Calu3 (cell line): Measurements from ENCODE around the gene AURKB. TPM values are rescaled to one million over a fixed set of nuclear protein-coding genes. Genes with fewer than 3 reads are reported as not detected.

Experiments used
- BruUV-seq: library from RNA; stranded (reverse); fragments of 400-500 nt; replicated peaks from 2 replicates; lab custom pipeline; 2021; lab: Mats Ljungman, UMichigan
- CTCF ChIA-PET: fragments of 300-600 bp; sonication (Branson Sonifier 250); formaldehyde crosslinking; loops from one replicate; lab custom pipeline; 2022; ENCODE audit warnings: antibody characterized with exemption; lab: Charles Lee
- DNase-seq: peaks from one replicate; pipeline ENCODE4 v3.0.0; 2022
- H3K27ac Mint-ChIP-seq: one replicate; pipeline ENCODE4 v1.8.0; 2022; ENCODE audit warnings: mixed read lengths; ENCODE audit not compliant: unreplicated experiment
- H3K27me3 Mint-ChIP-seq: one replicate; pipeline ENCODE4 v1.8.0; 2022; ENCODE audit warnings: mixed read lengths; ENCODE audit not compliant: unreplicated experiment
- H3K36me3 Mint-ChIP-seq: one replicate; pipeline ENCODE4 v1.8.0; 2022; ENCODE audit warnings: mild to moderate bottlenecking, moderate library complexity, mixed read lengths; ENCODE audit not compliant: insufficient read depth, unreplicated experiment
- H3K4me1 Mint-ChIP-seq: one replicate; pipeline ENCODE4 v1.8.0; 2022; ENCODE audit warnings: mild to moderate bottlenecking, low read depth, mixed read lengths; ENCODE audit not compliant: unreplicated experiment
- H3K4me3 Mint-ChIP-seq: one replicate; pipeline ENCODE4 v1.8.0; 2022; ENCODE audit warnings: mild to moderate bottlenecking, low read depth, moderate library complexity, mixed read lengths; ENCODE audit not compliant: unreplicated experiment
- H3K9me3 Mint-ChIP-seq: one replicate; pipeline ENCODE4 v1.8.0; 2022; ENCODE audit warnings: low read depth, mixed read lengths; ENCODE audit not compliant: unreplicated experiment
- intact Hi-C: fragments of 100-400 bp; cut with micrococcal nuclease; formaldehyde crosslinking; loops from one replicate; pipeline ENCODE4 v1.10.0; 2022; ENCODE audit not compliant: unreplicated experiment
- total RNA-seq: library from RNA; stranded (reverse); gene quantifications from 2 replicates; pipeline ENCODE4 v1.2.3, GENCODE V29; 2022
- TF ChIP-seq, protein P1 (sequence below): fragments of 200-600 bp; IDR thresholded peaks from one replicate; pipeline ENCODE4 v1.8.0; 2022; ENCODE audit warnings: antibody characterized with exemption; ENCODE audit not compliant: unreplicated experiment

Gene AURKB
- total RNA-seq, 1 experiment from 2014 or later: 78.9 TPM

- no peaks in the 10 kb centered on the region for H3K9me3 Mint-ChIP-seq
- TF ChIP-seq, protein P1, sequence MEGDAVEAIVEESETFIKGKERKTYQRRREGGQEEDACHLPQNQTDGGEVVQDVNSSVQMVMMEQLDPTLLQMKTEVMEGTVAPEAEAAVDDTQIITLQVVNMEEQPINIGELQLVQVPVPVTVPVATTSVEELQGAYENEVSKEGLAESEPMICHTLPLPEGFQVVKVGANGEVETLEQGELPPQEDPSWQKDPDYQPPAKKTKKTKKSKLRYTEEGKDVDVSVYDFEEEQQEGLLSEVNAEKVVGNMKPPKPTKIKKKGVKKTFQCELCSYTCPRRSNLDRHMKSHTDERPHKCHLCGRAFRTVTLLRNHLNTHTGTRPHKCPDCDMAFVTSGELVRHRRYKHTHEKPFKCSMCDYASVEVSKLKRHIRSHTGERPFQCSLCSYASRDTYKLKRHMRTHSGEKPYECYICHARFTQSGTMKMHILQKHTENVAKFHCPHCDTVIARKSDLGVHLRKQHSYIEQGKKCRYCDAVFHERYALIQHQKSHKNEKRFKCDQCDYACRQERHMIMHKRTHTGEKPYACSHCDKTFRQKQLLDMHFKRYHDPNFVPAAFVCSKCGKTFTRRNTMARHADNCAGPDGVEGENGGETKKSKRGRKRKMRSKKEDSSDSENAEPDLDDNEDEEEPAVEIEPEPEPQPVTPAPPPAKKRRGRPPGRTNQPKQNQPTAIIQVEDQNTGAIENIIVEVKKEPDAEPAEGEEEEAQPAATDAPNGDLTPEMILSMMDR: no peak
- DNase-seq: no peak
- peaks cover 6% of the 10 kb centered on the region for H3K4me1 Mint-ChIP-seq
- H3K27me3 Mint-ChIP-seq: no peaks in the 10 kb centered on the region
- intact Hi-C loops: no loop called here
- H3K36me3 Mint-ChIP-seq: peaks cover 34% of the 10 kb centered on the region
- CTCF ChIA-PET: interaction anchor here (0.6 to 1.9 kb wide), 3 partner anchors 10 to 21 kb away, joined by 3 to 12 read pairs (median 7); partner anchors contain the start of gene BORCS6
- TSS peak; percentile 73 for BruUV-seq
- peak overlapping the region; percentile 92 for H3K4me3 Mint-ChIP-seq
- H3K27ac Mint-ChIP-seq: peak overlapping the region; percentile 87
These were observed 535 bp upstream of the AURKB start for GRCh38 chr17:8210761-8211458.

DNA sequence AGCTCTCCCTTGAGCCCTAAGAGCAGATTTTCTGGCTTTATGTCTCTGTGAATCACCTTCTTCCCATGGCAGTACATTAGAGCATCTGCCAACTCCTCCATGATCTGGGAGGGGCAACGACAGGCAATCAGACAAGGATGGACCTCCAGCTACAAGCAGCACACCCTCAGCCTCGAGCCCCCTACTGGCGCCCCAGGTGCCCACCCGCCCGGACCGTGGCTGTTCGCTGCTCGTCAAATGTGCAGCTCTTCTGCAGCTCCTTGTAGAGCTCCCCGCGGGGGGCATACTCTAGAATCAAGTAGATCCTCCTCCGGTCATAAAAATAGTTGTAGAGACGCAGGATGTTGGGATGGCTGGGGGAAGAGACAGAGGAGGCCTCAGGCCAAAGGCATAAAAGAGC lies 3.8 kb downstream of the AURKB start:
- no peak overlapping the region for H3K27ac Mint-ChIP-seq
- BruUV-seq: no TSS peak
- H3K36me3 Mint-ChIP-seq: peaks cover 48% of the 10 kb centered on the region
- CTCF ChIA-PET: no interaction called here
- no peak overlapping the region for H3K4me3 Mint-ChIP-seq
- H3K27me3 Mint-ChIP-seq: no peaks in the 10 kb centered on the region
- H3K4me1 Mint-ChIP-seq: peaks cover 6% of the 10 kb centered on the region
- TF ChIP-seq, protein P1: no peak
- no peaks in the 10 kb centered on the region for H3K9me3 Mint-ChIP-seq
- DNase-seq: no peak
- intact Hi-C loops: no loop called here

DNA sequence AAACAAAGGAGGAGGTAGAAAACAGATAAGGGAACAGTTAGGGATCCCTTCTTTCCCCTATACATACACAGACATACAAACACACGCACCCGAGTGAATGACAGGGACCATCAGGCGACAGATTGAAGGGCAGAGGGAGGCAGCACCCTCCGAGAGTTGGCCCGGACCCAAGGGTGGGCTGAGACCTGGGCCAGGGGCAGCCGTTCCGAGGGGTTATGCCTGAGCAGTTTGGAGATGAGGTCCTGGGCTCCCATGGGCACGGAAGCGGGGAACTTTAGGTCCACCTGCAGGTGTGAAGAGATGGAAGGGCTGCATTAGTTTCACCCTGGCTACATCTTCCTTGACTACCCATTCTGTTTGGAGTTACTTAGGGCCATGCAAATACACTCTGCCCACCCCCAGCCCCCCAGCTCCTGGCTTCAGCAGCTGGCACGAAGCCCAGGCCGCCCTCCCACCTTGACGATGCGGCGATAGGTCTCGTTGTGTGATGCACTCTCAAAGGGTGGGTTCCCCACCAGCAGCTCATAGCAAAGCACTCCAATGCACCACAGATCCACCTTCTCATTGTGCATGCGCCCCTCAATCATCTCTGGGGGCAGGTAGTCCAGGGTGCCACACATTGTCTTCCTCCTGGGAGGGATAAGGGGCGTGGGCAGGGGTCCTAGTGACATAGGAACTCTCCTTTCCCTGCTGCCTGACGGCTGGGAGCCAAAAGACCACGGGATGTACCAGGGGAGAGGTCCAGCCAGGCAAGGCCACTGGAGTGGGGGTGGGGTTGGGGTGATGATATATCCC lies 5.4 kb downstream of the AURKB start:
- Mint-ChIP-seq H3K4me3 (no peak overlapping the region), H3K36me3 (peaks cover 44% of the 10 kb centered on the region), H3K4me1 (no peaks in the 10 kb centered on the region), H3K9me3 (no peaks in the 10 kb centered on the region), H3K27ac (no peak overlapping the region), H3K27me3 (no peaks in the 10 kb centered on the region)
- CTCF ChIA-PET: no interaction called here
- no peak for DNase-seq
- no TSS peak for BruUV-seq
- TF ChIP-seq, protein P1: no peak
- intact Hi-C loops: no loop called here

GRCh38 chr17:8192070-8192815 lies 18.1 kb downstream of the AURKB start:
- Mint-ChIP-seq H3K27me3 (no peaks in the 10 kb centered on the region), H3K36me3 (peaks cover 21% of the 10 kb centered on the region), H3K27ac (no peak overlapping the region), H3K4me1 (no peaks in the 10 kb centered on the region), H3K9me3 (no peaks in the 10 kb centered on the region), H3K4me3 (no peak overlapping the region)
- intact Hi-C loops: no loop called here
- peak; percentile 76 for DNase-seq
- CTCF ChIA-PET: interaction anchor here (1.0 to 1.5 kb wide), 2 partner anchors 30 to 70 kb away, joined by 3 read pairs; no protein-coding TSS in a partner anchor
- TF ChIP-seq, protein P1: no peak
- no TSS peak for BruUV-seq
